Hepatocyte (in vitro differentiated cells): ENCODE data around the gene NUDT14. TPM values are rescaled to one million over a fixed set of nuclear protein-coding genes. Genes with fewer than 3 reads are reported as not detected.

Experiments
- DNase-seq: peaks from one replicate; pipeline ENCODE4 v3.0.0-alpha.2; 2016; ENCODE audit warnings: low spot score
- H2AFZ ChIP-seq: fragments of 200-600 bp; sonication (generic); 2 replicates; pipeline ENCODE4 v1.6.0; 2016; ENCODE audit warnings: antibody characterized with exemption, mild to moderate bottlenecking
- H3K27ac ChIP-seq: fragments of 200-600 bp; sonication (generic); 2 replicates; pipeline ENCODE4 v1.5.1; 2016; ENCODE audit warnings: mild to moderate bottlenecking
- H3K27me3 ChIP-seq: fragments of 200-600 bp; sonication (generic); 2 replicates; pipeline ENCODE4 v1.6.1; 2016
- H3K36me3 ChIP-seq: fragments of 200-600 bp; sonication (generic); replicated peaks from 2 replicates; pipeline ENCODE4 v1.5.1; 2016; ENCODE audit warnings: low read depth; ENCODE audit not compliant: insufficient read depth
- H3K4me1 ChIP-seq: fragments of 200-600 bp; sonication (generic); 2 replicates; pipeline ENCODE4 v1.5.1; 2016; ENCODE audit warnings: mild to moderate bottlenecking, moderate library complexity; ENCODE audit not compliant: insufficient read depth
- H3K4me2 ChIP-seq: fragments of 200-600 bp; sonication (generic); 2 replicates; pipeline ENCODE4 v1.6.0; 2016
- H3K4me3 ChIP-seq: fragments of 200-600 bp; sonication (generic); 2 replicates; pipeline ENCODE4 v1.5.1; 2016; ENCODE audit warnings: mild to moderate bottlenecking
- H3K79me2 ChIP-seq: fragments of 200-600 bp; sonication (generic); 2 replicates; pipeline ENCODE4 v1.6.0; 2017; ENCODE audit warnings: mild to moderate bottlenecking
- H3K9me2 ChIP-seq: fragments of 200-600 bp; sonication (generic); replicated peaks from 2 replicates; pipeline ENCODE4 v1.6.0; 2017; ENCODE audit warnings: mild to moderate bottlenecking; ENCODE audit not compliant: insufficient read depth
- H3K9me3 ChIP-seq: fragments of 200-600 bp; sonication (generic); 2 replicates; pipeline ENCODE4 v1.5.1; 2016; ENCODE audit warnings: low read depth, mild to moderate bottlenecking
- H4K20me1 ChIP-seq: fragments of 200-600 bp; sonication (generic); 2 replicates; pipeline ENCODE4 v1.6.0; 2016; ENCODE audit warnings: mild to moderate bottlenecking; ENCODE audit not compliant: insufficient read depth, poor library complexity, severe bottlenecking
- EZH2 ChIP-seq: fragments of 200-600 bp; sonication (generic); IDR thresholded peaks from 2 replicates; pipeline ENCODE4 v1.6.1; 2016; ENCODE audit warnings: antibody characterized with exemption, mild to moderate bottlenecking, borderline replicate concordance
- EZH2phosphoT487 ChIP-seq: fragments of 200-600 bp; sonication (generic); IDR thresholded peaks from one replicate; pipeline ENCODE4 v1.6.1; 2018; ENCODE audit warnings: antibody characterized with exemption, mild to moderate bottlenecking, low read depth, moderate library complexity; ENCODE audit not compliant: unreplicated experiment, severe bottlenecking
- WGBS: methylation state at CpG from one replicate; pipeline ENCODE4 v1.1.6; 2016; ENCODE audit warnings: low lambda C conversion rate; ENCODE audit errors: missing lambda C conversion rate; 5-methylcytosine and 5-hydroxymethylcytosine counted together
- polyA plus RNA-seq: library from polyadenylated mRNA; unstranded; fragments of >200 nt; fragmentation: Nextera tagmentation; extraction: Ambion mirVana; gene quantifications from 2 replicates; pipeline ENCODE4 v1.2.1, GENCODE V29; 2016
- total RNA-seq: library from RNA; depleted of rRNA; stranded (reverse); fragments of >200 nt; gene quantifications from 2 replicates; pipeline ENCODE4 v1.2.3, GENCODE V29; 2014
- TF ChIP-seq, protein P1 (sequence below): fragments of 200-600 bp; sonication (generic); IDR thresholded peaks from 2 replicates; pipeline ENCODE4 v1.5.1; 2016; ENCODE audit warnings: antibody characterized with exemption, mild to moderate bottlenecking; ENCODE audit not compliant: poor library complexity

Gene NUDT14
- total and polyA plus RNA-seq, 2 experiments from 2014 or later = 47.4 to 98.1 TPM

DNA sequence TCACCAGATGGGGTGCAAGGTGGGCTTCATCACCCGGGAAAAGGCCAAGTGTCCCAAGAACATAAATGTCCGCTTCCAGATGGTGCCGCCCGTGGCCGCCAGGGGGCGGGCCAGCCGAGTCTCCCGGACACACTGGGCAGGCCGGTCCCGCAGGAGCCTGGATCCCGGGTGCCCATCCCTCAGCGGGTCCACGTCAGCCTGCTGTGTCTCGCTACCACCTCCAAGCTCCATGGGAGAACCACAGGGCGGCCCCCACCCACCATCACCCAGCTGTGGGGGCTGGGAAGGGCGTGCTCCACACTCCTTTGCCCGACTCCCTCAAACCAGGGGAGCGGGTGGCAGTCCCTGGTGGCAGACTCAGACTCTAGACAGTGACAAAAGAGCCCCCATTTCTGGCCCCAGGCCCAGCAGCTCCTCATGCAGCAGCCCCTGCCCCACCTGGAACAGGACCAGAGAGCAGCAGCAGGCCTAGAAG lies 22.0 kb upstream of the NUDT14 start:
- Histone ChIP-seq H3K27me3 (peaks cover 4% of the 10 kb centered on the region), H4K20me1 (no peaks in the 10 kb centered on the region), H3K4me3 (no peak overlapping the region), H3K27ac (no peak overlapping the region), H3K4me2 (peak overlapping the region; percentile 65), H3K36me3 (no peaks in the 10 kb centered on the region), H3K9me3 (no peaks in the 10 kb centered on the region), H3K9me2 (no peaks in the 10 kb centered on the region), H2AFZ (no peak overlapping the region), H3K79me2 (no peaks in the 10 kb centered on the region), H3K4me1 (peaks cover 4% of the 10 kb centered on the region)
- no peak for TF ChIP-seq EZH2
- TF ChIP-seq, protein P1, sequence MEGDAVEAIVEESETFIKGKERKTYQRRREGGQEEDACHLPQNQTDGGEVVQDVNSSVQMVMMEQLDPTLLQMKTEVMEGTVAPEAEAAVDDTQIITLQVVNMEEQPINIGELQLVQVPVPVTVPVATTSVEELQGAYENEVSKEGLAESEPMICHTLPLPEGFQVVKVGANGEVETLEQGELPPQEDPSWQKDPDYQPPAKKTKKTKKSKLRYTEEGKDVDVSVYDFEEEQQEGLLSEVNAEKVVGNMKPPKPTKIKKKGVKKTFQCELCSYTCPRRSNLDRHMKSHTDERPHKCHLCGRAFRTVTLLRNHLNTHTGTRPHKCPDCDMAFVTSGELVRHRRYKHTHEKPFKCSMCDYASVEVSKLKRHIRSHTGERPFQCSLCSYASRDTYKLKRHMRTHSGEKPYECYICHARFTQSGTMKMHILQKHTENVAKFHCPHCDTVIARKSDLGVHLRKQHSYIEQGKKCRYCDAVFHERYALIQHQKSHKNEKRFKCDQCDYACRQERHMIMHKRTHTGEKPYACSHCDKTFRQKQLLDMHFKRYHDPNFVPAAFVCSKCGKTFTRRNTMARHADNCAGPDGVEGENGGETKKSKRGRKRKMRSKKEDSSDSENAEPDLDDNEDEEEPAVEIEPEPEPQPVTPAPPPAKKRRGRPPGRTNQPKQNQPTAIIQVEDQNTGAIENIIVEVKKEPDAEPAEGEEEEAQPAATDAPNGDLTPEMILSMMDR = peak; percentile 96
- WGBS = 10% methylated on average over 16 of the region's 18 CpGs
- DNase-seq = peak; percentile 85

DNA sequence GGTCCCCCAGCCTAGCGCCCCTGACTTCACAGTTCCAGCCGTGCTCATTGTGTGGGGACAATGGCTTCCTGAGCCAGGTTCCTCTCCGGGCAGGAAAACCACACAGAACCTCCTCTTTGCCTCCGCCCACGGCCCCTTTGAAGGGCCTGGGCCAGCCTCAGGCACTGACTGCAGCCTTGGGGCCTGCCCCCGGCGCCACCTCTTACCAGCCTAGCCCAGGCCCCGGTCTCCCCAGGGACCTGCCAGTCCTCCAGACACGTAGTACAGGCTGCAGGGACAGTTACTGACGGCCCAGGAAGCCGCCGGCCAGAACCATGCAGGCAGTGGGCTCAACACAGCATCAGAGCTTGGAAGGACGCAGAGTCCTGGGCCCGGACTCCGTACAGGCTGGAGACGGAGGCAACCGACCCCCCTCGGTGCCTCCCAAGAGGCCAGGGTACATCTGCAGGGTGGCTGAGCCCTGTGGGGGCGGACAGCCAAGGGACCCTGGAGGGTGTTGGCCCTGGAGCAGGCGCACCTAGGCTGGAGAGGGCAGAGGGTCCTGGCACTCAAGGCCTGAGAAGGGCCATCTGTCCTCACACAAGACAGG lies 20.9 kb upstream of the NUDT14 start:
- Histone ChIP-seq H3K27me3 (peaks cover 14% of the 10 kb centered on the region), H3K4me2 (no peak overlapping the region), H3K4me3 (no peak overlapping the region), H3K36me3 (no peaks in the 10 kb centered on the region), H3K79me2 (no peaks in the 10 kb centered on the region), H3K9me3 (no peaks in the 10 kb centered on the region), H3K9me2 (no peaks in the 10 kb centered on the region), H2AFZ (no peak overlapping the region), H4K20me1 (no peaks in the 10 kb centered on the region), H3K27ac (no peak overlapping the region), H3K4me1 (peaks cover 10% of the 10 kb centered on the region)
- 80% methylated on average over 20 of the region's 20 CpGs for WGBS
- no peak for DNase-seq
- no peak for TF ChIP-seq EZH2
- TF ChIP-seq EZH2phosphoT487 = no peak
- TF ChIP-seq, protein P1 = no peak

DNA sequence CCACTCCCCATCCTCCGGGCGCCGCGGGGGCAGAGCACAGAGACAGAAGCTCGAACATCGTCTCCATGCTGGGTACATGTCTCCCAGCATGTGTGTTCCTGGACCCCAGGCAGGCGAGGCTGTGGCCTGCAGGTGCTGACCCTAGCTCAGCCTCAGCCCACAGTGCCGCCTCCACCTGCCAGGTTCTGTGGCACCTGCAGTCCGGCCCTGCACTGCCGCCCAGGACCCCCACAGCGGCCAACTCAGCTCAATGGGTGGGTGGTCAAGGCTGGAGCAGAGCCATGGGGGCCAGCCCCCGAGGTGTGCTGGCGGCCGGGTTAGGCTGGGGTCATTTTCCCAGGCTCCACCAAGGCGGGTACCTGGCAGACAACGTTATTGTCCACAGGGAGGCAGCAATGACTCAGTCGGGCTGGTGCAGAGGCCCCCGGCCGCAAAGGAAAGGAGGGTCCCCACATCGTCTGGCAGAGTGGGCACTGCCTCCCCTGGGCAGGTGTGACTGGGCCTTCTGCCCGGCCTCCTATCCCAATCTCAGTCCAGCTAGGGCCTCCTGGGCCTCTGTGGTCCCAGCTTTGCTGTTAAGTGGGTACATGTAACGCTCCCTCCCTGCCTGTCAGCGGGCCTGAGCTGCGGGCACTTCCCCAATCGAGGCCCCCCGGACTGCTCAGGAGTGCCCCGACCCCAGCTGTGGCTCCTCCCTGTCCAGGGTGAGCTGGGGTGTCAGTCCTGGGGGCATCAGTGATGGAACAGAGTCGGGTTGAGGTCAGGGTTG lies 20.2 kb upstream of the NUDT14 start:
- no peaks in the 10 kb centered on the region for H3K9me3 ChIP-seq
- no peaks in the 10 kb centered on the region for H3K79me2 ChIP-seq
- no peak for DNase-seq
- no peaks in the 10 kb centered on the region for H3K36me3 ChIP-seq
- H3K9me2 ChIP-seq = no peaks in the 10 kb centered on the region
- H3K27ac ChIP-seq = no peak overlapping the region
- H3K4me3 ChIP-seq = no peak overlapping the region
- H3K4me1 ChIP-seq = peaks cover 17% of the 10 kb centered on the region
- no peaks in the 10 kb centered on the region for H4K20me1 ChIP-seq
- TF ChIP-seq EZH2phosphoT487 = no peak
- H3K4me2 ChIP-seq = no peak overlapping the region
- peaks cover 19% of the 10 kb centered on the region for H3K27me3 ChIP-seq
- WGBS = 76% methylated on average over 28 of the region's 28 CpGs
- H2AFZ ChIP-seq = no peak overlapping the region

DNA sequence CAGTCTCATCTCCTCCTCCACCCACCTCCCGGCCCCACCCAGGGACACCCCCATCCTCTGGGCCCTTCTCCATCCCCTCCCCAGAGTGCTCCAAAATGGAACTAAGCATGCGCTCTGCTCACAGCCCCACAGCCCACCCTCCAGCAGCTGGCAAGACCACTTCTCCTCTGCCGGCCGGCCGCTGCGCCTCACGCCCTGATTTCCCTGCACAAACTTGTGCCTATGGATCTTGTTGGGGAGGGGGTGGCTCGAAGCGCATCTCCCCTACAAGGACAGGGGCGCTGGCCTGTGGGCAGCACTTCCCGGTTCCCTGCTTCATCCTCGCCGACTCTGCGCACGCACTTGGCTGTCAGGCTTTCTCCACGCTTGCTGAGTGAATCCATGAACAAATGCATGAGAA lies 19.5 kb upstream of the NUDT14 start:
- Histone ChIP-seq H3K4me2 (no peak overlapping the region), H3K4me3 (no peak overlapping the region), H3K36me3 (no peaks in the 10 kb centered on the region), H2AFZ (no peak overlapping the region), H3K9me3 (no peaks in the 10 kb centered on the region), H3K27ac (no peak overlapping the region), H4K20me1 (no peaks in the 10 kb centered on the region), H3K79me2 (no peaks in the 10 kb centered on the region), H3K4me1 (peaks cover 24% of the 10 kb centered on the region), H3K9me2 (no peaks in the 10 kb centered on the region), H3K27me3 (peaks cover 26% of the 10 kb centered on the region)
- no peak for DNase-seq
- 98% methylated on average over 16 of the region's 16 CpGs for WGBS
- TF ChIP-seq, protein P1 = no peak
- no peak for TF ChIP-seq EZH2
- TF ChIP-seq EZH2phosphoT487 = no peak
